ENCODE data around the gene APOBEC3B.
"Not testable (repeated sequence)": the region's sequence is repeated elsewhere in the genome, so short reads cannot be mapped to it uniquely, and the experiment has no call there.

The APOBEC3B gene

GRCh38 chr22:39012533-39013511 lies 30.7 kb downstream of the APOBEC3B start:
- FAIRE-seq (no peak), DNase-seq (ENCODE audit: insufficient read length, low spot score) (no peak)
- TF ChIP-seq CTCF (IDR thresholded peaks at IDR 0.05; ENCODE audit: insufficient read depth, missing control alignments): no peak

- not testable (repeated sequence) for FAIRE-seq; DNase-seq (ENCODE audit: insufficient read length, low spot score)
Measured at GRCh38 chr22:39013561-39013941, 31.4 kb downstream of the APOBEC3B start.

- no peak for FAIRE-seq
- DNase-seq (ENCODE audit: insufficient read length, low spot score): no peak
- TF ChIP-seq CTCF (IDR thresholded peaks at IDR 0.05; ENCODE audit: insufficient read depth, missing control alignments): no peak
Measured at GRCh38 chr22:39013942-39014722, 32.0 kb downstream of the APOBEC3B start, which contains the start of gene APOBEC3C. APOBEC3C (plus strand) TSS chr22:39014257; CDS start chr22:39014363, 106 bp downstream.

GRCh38 chr22:39014723-39015121 lies 32.6 kb downstream of the APOBEC3B start:
- DNase-seq (ENCODE audit: insufficient read length, low spot score); FAIRE-seq: not testable (repeated sequence)

DNA sequence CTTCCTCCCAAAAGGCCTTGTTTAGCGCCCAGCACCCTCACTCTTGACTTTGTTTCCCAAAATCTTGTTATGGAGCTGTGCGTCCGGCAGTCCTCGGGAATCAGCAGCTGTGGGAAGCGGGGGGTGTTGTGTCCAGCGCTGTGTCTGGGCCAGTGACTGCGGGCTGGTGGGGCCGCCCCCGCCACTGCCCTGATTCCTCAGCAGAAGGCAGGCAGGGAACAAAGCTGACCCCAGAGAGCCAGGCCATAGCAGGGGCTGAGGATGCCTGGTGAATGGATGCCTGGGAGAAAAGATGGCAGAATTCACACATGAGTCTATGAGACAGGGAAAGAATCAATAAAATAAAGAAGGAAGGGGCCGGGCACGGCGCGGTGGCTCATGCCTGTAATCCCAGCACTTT lies 34.4 kb downstream of the APOBEC3B start:
- FAIRE-seq (no peak), DNase-seq (ENCODE audit: insufficient read length, low spot score) (no peak)
- no peak for TF ChIP-seq CTCF (IDR thresholded peaks at IDR 0.05; ENCODE audit: insufficient read depth, missing control alignments)

DNA sequence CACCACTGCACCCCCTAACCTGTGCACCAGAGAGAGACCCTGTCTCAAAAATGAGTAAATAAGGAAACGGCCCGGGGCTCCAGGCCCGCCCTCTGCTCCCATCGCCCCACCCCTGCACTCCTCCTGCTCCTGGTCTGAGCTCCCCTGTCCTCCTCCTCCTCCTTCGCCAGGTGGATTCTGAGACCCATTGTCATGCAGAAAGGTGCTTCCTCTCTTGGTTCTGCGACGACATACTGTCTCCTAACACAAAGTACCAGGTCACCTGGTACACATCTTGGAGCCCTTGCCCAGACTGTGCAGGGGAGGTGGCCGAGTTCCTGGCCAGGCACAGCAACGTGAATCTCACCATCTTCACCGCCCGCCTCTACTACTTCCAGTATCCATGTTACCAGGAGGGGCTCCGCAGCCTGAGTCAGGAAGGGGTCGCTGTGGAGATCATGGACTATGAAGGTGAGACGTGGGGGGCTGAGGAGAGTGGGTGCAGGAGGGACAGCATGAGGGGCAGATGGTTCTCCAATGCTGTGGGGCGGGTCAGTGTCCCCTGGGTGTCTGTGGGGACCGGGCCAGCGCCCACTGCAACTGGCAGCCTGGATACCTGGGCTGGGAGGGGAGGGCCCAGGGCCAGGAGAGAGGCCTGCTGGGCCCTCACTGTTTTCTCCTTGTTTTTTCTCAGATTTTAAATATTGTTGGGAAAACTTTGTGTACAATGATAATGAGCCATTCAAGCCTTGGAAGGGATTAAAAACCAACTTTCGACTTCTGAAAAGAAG lies 35.6 kb downstream of the APOBEC3B start:
- FAIRE-seq: no peak
- no peak for TF ChIP-seq CTCF (IDR thresholded peaks at IDR 0.05; ENCODE audit: insufficient read depth, missing control alignments)

GRCh38 chr22:39020021-39020651 lies 38.0 kb downstream of the APOBEC3B start:
- not testable (repeated sequence) for DNase-seq (ENCODE audit: insufficient read length, low spot score); FAIRE-seq

More for the DNA sequence above, 35.6 kb downstream of the APOBEC3B start:
- DNase-seq (ENCODE audit: insufficient read length, low spot score): no peak

Data from D721Med (cell line).